Amygdala (tissue), 56 donors: ENCODE data around the gene RGS10.
"Not testable (repeated sequence)": the region's sequence is repeated elsewhere in the genome, so short reads cannot be mapped to it uniquely, and the experiment has no call there.

Experiments used
- DNase-seq, 56 donors: peaks; one replicate each; lab custom pipeline; 2025; lab: John Stamatoyannopoulos, UW

The RGS10 gene

DNA sequence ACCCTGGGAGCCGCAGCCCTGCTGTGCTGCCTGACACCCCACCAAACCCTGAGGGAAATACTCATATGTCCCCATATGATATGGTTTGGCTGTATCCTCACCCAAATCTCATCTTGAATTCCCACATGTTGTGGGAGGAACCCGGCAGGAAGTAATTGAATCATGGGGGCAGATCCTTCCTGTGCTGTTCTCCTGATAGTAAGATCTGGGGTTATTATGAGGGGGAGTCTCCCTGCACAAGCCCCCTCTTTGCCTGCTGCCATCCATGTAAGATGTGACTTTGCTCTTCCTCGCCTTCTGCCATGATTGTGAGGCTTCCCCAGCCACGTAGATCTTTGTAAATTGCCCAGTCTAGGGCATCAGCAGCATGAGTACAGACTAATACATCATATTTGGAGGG, 68.7 kb downstream of the RGS10 start:
- no peak for DNase-seq

DNA sequence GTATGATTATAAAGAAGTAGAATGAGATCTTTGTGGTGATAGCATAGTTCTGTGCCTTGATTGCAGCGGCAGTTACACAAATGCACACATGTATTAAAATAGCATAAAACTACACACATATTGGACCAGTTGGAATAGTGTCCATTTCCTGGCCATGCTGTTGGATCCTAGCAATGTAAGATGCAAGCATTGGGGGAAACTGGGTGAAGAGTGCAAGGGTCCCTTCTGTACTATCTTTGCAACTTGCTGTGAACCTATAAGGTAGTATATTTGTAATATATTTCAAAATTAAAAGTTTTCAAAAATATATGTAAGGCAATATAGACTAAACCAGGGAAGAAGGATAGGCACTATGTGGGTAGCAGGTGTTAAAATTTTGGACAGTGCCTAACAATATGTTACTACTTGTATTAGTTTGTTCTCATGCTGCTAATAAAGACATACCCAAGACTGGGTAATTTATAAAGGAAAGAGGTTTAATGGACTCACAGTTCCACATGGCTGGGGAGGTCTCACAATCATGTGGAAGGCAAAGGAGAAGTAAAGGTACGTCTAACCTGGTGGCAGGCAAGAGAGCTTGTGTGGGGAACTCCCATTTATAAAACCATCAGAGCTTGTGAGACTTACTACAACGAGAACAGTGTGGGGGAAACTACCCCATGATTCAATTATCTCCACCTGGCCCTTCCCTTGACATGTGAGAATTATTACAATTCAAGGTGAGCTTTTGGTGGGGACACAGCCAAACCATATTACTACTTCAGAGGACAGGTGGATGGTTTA, 71.4 kb downstream of the RGS10 start:
- DNase-seq: no peak

DNA sequence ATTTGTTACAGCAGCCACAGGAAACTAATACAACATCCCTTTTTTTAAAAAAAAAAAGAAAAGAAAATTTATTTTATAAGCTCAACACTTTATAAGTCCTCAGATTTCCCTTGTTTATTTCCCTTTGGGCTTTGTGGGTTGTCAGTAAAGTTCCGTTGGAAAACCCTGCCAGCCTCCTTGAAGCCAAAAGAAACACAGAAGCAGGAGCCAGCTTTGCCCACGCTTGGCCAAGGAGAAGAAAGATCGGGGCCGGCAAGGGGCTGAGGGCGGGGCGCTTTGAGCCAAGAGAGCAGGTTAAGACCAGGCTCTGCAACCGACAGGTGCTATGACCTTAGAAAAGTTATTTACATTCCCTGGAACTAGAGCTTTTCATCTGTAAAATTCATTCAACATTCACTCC, 72.7 kb downstream of the RGS10 start:
- DNase-seq: no peak

DNA sequence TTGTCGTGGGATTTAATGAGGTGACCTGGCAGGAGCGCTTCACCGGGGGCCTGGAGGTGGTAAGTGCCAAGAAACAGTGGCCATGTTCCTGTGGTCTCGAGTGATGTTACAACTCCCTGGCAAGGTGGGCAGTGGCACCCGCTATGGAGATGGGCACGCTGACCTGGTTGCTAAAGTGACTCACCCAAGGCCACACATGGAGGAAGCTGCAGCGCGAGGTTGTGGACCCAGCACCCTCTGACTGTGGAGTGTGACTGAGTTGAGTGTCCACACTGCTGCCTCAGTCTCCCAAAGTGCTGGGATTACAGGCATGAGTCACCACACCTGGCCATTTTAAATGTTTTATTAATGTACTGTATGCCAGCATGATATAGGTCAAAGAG, 73.2 kb downstream of the RGS10 start:
- no peak for DNase-seq

DNA sequence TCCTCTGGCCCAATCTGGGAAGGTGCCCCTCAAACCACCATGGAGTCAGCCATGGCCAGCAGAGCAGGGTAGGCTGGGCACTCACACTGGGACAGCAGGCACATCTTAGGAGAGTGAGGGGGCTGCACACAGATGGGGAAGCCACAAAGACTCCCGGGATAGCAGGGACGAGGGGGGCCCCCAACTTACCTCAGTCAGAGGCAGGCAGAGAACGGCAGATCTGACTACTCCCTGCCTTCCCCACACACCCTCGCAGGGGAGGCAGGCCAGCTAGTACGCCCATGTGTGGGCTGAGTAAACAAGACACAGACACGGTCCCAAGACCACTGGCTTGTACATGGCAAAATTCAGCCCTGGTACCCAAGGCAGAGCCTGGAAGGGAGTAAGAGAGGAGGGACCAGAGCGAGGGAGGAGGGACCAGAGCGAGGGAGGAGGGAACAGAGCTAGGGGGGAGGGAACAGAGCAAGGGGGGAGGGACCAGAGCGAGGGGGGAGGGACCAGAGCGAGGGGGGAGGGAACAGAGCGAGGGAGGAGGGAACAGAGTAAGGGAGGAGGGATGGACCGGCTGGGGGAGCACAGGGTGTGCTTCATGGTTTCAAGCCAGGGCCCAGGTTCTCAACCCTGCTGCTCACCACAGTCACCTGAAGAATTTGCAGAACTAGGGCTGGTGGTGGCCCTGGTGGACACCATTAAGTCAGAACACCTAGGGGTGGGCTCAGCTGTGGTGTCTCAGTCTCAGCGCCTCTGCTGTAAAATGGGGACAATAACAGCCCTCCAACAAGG, 73.8 kb downstream of the RGS10 start:
- DNase-seq: no peak

DNA sequence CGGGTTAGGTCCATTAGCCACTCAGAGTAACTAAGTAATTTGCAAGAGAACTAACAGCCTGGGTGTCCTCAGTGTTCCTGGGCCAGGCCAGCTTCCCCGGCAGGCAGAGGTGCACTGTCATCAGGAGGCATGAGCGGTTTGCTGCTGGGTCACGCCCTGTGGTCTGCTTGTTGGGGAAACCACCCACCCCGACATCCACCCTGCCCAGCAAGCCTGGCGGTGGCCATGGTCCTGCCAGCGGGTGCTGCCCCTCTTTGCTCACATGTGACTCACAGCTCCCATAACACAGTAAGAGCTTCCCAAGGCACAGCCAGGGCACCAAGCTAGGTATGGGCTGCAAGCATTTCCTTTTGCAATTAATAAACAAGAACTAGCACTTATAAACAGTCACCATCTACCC, 75.9 kb downstream of the RGS10 start:
- no peak for DNase-seq

DNA sequence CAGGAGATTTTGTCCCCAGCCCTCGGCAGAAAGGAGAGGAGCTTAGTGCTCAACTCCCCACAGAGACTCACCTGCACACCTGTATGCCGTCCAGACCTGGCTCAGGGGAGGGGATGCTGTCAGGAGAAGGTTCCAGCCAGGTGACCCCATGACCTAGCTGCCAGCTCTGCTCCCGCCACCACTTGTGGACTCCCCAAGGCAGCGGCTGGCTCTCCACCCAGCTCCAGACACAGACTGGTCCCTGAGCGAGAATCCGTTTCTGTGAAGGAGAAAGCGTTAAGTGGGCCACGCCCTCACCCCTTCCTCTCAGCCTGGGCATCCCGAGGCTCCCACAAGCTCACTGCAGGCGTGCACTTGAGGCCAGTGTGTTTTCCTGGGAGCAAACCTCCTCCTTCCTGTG, 76.4 kb downstream of the RGS10 start:
- DNase-seq: no peak

DNA sequence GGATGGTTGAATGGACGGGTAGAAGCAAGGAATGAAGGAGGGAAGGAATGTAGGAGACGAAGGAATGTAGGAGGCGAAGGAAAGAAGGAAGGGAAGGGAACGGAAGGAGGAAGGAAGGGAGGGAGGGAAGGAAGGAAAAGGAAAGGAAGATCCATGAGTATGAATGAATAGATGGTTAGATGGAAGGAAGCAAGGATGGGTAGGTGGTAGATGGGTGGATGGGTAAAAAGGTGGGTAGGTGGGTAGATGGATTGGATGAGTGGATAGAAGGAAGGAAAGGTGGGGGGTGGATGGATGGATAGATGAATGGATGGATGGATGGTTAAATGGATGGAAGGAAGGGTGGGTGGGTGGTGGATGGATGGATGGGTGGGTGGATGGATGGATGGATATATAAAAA, 77.4 kb downstream of the RGS10 start:
- no peak for DNase-seq

DNA sequence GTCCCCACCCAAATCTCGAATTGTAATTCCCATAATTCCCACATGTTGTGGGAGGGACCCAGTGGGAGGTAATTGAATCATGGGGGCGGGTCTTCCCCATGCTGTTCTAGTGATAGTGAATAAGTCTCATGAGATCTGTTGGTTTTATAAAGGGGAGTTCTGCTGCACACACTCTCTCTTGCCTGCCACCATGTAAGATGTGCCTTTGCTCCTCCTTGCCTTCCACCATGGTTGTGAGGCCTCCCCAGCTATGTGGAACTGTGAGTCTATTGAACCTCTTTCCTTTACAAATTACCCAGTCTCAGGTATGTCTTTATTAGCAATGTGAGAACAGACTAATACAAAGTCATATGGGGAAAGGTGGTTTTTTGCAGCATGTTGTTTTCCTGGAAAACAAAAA, 79.3 kb downstream of the RGS10 start:
- DNase-seq: not testable (repeated sequence)

DNA sequence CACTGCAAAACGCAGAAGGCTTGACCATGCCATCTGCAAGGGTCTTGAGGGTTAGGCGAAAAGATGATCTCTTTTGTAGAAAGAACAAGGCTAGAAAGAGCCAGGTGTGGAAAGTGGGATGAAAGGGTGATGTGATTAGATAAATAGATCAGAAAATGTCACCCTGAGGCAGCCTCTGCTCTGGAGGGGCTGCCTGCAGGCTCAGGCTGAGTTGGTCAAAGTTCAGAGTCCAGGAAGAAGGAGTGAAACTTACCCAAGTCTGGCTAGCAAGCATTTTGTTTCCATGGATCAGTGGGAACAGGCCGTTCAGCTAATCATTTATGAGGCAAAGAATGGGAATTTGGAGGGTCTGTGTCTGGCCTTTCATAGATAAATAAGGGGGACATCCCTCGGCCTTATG, 79.7 kb downstream of the RGS10 start:
- DNase-seq: no peak

DNA sequence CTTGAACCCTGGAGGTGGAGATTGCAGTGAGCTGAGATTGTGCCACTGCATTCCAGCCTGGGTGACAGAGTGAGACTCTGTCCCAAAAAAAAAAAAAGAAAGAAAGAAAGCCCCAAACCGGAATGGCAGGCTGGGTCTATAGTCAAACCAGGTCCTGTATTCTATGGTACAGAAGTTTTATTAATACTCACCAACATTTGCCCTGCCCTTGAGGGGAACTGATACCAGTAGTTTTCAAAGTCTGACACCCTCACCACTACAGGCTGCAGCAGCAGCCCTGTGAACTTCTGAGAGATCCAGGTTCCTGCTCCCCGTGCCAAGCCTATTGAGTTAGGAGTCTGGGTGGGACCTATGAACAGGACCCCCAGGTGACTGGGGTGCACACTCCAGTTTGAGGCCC, 80.6 kb downstream of the RGS10 start:
- DNase-seq: no peak

DNA sequence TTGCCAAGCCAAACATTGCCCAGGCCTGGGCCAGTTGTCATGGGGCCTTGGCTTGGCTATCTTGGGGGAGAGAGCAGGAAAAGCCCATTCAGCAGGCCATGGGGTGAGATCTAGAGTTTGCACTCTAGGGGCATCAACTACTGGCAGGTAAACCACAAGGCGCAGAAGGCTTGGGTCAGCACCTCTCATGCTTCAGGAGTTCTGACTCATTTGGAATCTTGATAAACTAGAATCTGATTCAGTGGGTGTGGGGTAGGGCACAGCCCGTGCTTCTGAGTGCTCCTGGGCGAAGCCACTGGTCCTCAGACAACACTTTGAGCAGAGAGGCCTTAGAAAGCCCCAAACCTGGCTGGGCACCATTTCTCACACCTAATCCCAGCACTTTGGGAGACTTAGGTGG, 81.1 kb downstream of the RGS10 start:
- DNase-seq: no peak

DNA sequence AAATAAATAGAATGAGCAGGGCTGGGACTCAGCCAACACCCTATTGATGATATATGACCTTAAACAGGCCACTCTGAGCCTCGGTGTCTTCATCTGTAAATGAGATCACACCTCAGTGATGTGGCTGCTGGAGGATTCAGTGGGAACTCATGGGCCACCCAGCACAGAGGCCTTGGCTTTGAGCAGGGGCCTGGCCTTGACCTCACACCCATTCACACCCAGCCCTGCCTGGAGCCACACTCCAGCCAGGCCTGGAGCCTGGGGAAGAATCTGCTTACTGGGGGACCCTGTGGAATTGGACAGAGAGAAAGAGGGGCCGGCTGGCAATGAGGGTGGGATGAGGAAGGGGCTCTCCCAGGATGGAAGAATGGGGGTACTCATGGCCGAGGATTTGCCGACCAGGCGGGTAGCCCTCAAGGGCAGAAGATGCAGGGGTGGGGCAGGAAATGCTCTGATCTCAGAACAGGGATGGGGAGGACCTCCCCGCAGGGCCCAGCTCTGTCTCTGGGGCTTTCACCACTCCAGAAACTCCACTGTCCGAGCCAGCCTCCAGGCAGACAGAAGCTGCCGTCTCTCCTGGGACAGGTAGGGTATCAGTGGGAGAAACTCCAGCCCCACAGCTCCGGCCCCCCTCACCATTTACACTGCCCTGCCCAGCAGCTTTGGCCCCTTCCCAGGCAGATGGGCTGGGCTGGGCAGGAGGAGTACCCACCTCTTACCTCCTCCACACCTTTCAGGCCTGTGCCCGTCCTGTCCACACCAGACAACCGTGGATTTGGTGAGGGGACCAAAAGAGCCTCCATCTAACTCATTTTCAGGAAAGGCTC, 81.9 kb downstream of the RGS10 start:
- no peak for DNase-seq

DNA sequence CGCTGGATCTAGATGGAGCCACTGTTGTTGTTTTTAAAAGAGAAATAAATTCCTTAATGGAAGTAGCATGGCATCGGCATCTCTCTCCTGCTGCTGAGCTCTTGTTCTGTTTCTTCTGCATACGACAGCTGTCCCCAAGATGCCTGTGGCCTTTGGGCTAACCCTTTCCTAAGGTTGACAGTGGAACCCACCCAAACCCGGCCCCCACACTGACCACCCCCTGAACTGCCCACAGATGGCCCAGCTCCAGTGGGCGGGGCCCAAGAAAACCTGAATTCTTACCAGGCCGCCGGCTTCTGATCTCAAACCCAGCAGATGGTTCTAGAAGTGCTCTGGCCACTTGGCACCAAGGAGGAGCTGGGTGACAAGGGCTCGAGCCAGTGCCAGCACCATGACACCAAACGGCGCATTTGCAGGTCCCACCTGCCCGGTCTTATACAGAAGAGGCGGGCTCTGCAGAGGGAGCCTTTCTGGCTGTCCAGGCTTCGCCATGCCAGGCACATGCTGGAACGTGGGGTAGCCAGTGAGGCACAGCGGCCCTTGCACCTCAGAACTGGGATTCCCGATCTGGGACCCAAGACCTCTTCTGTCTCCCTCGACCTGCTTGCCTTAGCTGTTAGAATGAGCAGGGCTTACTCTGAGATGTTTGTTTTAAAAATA, 82.7 kb downstream of the RGS10 start:
- no peak for DNase-seq

DNA sequence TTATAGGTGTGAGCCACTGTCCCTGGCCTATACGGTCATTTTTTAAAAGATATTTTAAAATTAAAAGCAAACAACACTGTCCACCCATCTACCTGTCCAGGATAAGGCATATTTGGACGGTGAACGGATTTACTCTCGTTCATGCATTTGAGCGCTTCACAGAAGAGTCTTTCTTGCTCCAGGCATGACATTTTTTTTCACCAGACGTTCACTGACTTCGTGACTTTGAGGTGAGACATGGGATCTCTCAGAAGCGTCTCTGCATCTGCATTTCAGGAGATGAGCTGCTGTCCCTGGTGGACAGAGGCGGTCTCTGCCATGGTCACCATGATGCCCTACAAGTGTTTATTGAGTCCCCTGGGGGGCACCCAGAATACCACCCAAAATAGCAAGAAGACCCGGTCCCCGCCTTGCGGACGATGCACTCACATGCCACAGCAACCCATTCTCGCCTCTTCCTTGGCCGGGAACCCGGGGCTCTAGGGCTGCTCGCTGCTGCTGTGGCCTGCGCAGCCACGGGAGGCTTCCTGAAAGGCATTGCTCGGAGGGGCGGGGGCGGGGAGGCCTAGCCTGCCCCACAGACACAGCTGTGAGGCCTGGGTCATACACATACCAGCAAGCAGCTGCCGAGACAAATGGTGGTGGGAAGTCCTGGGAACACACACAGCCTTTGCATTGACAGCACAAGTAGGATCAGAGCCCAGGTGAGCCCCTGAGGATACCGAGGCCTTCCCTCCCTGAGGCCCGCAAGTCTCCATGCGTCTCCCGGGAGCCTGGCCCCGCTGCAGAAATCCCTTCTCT, 84.4 kb downstream of the RGS10 start:
- DNase-seq: no peak

DNA sequence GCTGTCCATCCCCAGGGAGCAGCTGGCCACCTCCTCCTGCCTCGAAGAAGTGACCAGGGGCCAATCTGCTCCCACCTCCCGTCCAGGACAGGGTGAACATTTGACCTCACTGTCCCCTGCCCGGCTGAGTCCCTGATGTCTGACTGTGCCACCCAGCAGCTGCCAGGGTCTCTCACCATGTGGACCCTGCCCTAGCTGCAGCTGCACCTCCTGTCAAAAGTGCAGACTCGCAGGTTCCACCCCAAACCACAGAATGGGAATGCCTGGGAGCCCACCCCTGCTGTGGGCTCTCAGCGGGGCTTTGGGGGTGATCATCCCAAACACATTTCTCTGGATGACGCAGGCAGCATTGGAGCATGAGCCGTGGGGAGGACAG, 86.1 kb downstream of the RGS10 start:
- DNase-seq: no peak

DNA sequence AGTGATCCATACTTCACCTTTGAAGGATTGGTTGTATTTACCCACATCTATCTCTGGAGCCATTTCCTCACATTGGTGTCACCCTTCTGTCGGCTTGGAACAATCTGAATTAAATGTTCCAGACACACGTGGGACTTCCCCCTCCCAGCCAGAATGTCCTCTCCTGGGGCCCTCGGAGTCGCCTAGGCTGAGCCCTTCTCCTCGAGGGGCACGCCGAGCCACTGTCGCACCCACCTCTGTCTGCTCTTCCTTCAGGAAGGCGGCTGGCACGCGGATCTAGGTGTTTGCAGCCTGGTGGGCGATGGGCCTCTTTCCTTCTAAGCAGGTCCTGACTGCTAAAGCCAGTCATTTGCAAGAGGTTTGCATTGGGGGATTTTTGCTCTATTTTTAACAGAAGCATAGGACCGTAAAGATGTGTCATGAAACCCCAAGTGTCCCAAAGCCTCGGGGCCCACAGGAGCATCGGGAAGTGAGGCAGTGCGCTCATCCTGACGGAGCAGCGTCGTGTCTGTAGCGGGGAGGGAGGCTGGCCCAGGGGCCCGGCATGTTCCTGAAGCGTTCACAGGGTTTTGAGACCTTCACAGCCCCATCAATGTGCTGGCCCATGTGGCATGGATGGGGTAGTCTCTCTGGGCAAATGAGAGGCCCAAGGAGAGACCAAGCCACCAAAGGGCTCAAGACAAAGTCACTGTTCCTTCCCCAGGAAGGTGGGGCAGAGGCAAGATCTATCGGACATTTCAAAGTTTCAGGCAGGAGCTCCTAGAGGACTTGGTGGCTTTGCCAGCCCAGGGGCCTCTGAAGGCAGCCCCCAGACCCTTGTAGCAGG, 86.7 kb downstream of the RGS10 start:
- DNase-seq: no peak

DNA sequence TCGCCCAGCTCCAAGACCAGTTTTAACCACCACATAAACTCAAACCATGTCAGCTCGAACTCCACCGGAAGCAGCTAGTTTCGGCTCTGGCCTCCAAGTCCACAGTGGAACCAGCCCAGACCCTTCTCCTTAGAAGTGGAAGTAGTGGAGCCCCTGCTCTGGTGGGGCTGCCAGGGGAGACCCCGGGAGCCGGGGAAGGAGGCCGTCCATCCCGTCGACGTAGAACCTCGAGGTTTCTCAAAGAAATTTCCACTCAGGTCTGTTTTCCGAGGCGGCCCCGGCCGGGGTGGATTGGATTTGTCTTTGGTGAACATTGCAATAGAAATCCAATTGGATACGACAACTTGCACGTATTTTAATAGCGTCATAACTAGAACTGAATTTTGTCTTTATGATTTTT, 87.5 kb downstream of the RGS10 start:
- no peak for DNase-seq

DNA sequence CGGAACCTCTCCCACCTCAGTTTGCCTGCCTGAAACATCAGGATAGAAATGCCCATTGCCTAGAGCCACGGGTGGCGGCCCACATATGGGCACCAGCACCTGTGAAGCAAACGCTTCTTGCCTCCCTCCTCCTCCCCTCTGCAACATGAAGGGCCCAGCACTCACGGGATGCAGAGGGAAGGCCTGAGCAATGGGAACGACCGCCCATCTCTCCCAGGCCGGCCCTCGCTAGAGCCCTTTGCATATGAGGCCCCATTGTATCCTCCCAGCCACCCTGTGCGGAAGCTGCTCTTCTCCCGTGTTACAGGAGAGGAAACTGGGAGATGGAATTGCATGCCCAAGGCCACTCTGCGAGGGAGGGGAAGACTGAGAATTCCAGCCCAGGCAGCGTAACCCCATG, 88.2 kb downstream of the RGS10 start:
- no peak for DNase-seq
